ENCODE results near the gene PRPF31.

The PRPF31 gene

GRCh38 chr19:54156490-54156889, 40.9 kb downstream of the PRPF31 start:
- no peak for TF ChIP-seq CTCF (IDR thresholded peaks at IDR 0.05; ENCODE audit: low read depth, low read length)
- in situ Hi-C loops (cut with HindIII; ENCODE audit: low sequenced_read_pairs): no loop called here
- H3K4me3 ChIP-seq (ENCODE audit: low read depth, low read length): no peak overlapping the region
- no peak for DNase-seq (ENCODE audit: low read depth, low spot score)

GRCh38 chr19:54156953-54157352, 41.4 kb downstream of the PRPF31 start:
- in situ Hi-C loops (cut with HindIII; ENCODE audit: low sequenced_read_pairs): no loop called here
- DNase-seq (ENCODE audit: low read depth, low spot score): no peak
- no peak overlapping the region for H3K4me3 ChIP-seq (ENCODE audit: low read depth, low read length)
- no peak for TF ChIP-seq CTCF (IDR thresholded peaks at IDR 0.05; ENCODE audit: low read depth, low read length)

- no peak for TF ChIP-seq CTCF (IDR thresholded peaks at IDR 0.05; ENCODE audit: low read depth, low read length)
- peak overlapping the region; percentile 71 for H3K4me3 ChIP-seq (ENCODE audit: low read depth, low read length)
- in situ Hi-C loops (cut with HindIII; ENCODE audit: low sequenced_read_pairs): no loop called here
- no peak for DNase-seq (ENCODE audit: low read depth, low spot score)
Observed at GRCh38 chr19:54158812-54159351, 43.3 kb downstream of the PRPF31 start.

GRCh38 chr19:54159352-54160181, 44.0 kb downstream of the PRPF31 start, which contains the start of gene LENG1:
LENG1 (minus strand) TSS chr19:54159721; CDS start chr19:54159695, 26 bp downstream.
- H3K4me3 ChIP-seq (ENCODE audit: low read depth, low read length): peak within 1 kb of the TSS; percentile 71
- TF ChIP-seq CTCF (IDR thresholded peaks at IDR 0.05; ENCODE audit: low read depth, low read length): peak; percentile 38
- DNase-seq (ENCODE audit: low read depth, low spot score): peak; percentile 100
- in situ Hi-C loops (cut with HindIII; ENCODE audit: low sequenced_read_pairs): no loop called here

GRCh38 chr19:54160182-54160811, 44.7 kb downstream of the PRPF31 start:
- in situ Hi-C loops (cut with HindIII; ENCODE audit: low sequenced_read_pairs): no loop called here
- DNase-seq (ENCODE audit: low read depth, low spot score): no peak
- peak overlapping the region; percentile 69 for H3K4me3 ChIP-seq (ENCODE audit: low read depth, low read length)
- TF ChIP-seq CTCF (IDR thresholded peaks at IDR 0.05; ENCODE audit: low read depth, low read length): no peak

- no peak for DNase-seq (ENCODE audit: low read depth, low spot score)
- peak overlapping the region; percentile 69 for H3K4me3 ChIP-seq (ENCODE audit: low read depth, low read length)
- in situ Hi-C loops (cut with HindIII; ENCODE audit: low sequenced_read_pairs): no loop called here
- TF ChIP-seq CTCF (IDR thresholded peaks at IDR 0.05; ENCODE audit: low read depth, low read length): no peak
Observed at GRCh38 chr19:54160854-54161253, 45.3 kb downstream of the PRPF31 start.
